Calu3 (cell line): Measurements from ENCODE around the gene HMMR. TPM values are rescaled to one million over a fixed set of nuclear protein-coding genes. Genes with fewer than 3 reads are reported as not detected.

Experiments used
- BruUV-seq: library from RNA; stranded (reverse); fragments of 400-500 nt; replicated peaks from 2 replicates; lab custom pipeline; 2021; lab: Mats Ljungman, UMichigan
- CTCF ChIA-PET: fragments of 300-600 bp; sonication (Branson Sonifier 250); formaldehyde crosslinking; loops from one replicate; lab custom pipeline; 2022; ENCODE audit warnings: antibody characterized with exemption; lab: Charles Lee
- DNase-seq: peaks from one replicate; pipeline ENCODE4 v3.0.0; 2022
- H3K27ac Mint-ChIP-seq: one replicate; pipeline ENCODE4 v1.8.0; 2022; ENCODE audit warnings: mixed read lengths; ENCODE audit not compliant: unreplicated experiment
- H3K27me3 Mint-ChIP-seq: one replicate; pipeline ENCODE4 v1.8.0; 2022; ENCODE audit warnings: mixed read lengths; ENCODE audit not compliant: unreplicated experiment
- H3K36me3 Mint-ChIP-seq: one replicate; pipeline ENCODE4 v1.8.0; 2022; ENCODE audit warnings: mild to moderate bottlenecking, moderate library complexity, mixed read lengths; ENCODE audit not compliant: insufficient read depth, unreplicated experiment
- H3K4me1 Mint-ChIP-seq: one replicate; pipeline ENCODE4 v1.8.0; 2022; ENCODE audit warnings: mild to moderate bottlenecking, low read depth, mixed read lengths; ENCODE audit not compliant: unreplicated experiment
- H3K4me3 Mint-ChIP-seq: one replicate; pipeline ENCODE4 v1.8.0; 2022; ENCODE audit warnings: mild to moderate bottlenecking, low read depth, moderate library complexity, mixed read lengths; ENCODE audit not compliant: unreplicated experiment
- H3K9me3 Mint-ChIP-seq: one replicate; pipeline ENCODE4 v1.8.0; 2022; ENCODE audit warnings: low read depth, mixed read lengths; ENCODE audit not compliant: unreplicated experiment
- CTCF ChIP-seq: fragments of 200-600 bp; IDR thresholded peaks from one replicate; pipeline ENCODE4 v1.8.0; 2022; ENCODE audit warnings: antibody characterized with exemption; ENCODE audit not compliant: unreplicated experiment
- intact Hi-C: fragments of 100-400 bp; cut with micrococcal nuclease; formaldehyde crosslinking; loops from one replicate; pipeline ENCODE4 v1.10.0; 2022; ENCODE audit not compliant: unreplicated experiment
- total RNA-seq: library from RNA; stranded (reverse); gene quantifications from 2 replicates; pipeline ENCODE4 v1.2.3, GENCODE V29; 2022

Gene HMMR
- total RNA-seq, 1 experiment from 2014 or later = 54.3 TPM

- BruUV-seq = no TSS peak
- Mint-ChIP-seq H3K4me3 (no peak overlapping the region), H3K9me3 (no peaks in the 10 kb centered on the region), H3K4me1 (peaks cover 10% of the 10 kb centered on the region), H3K36me3 (peaks cover 56% of the 10 kb centered on the region), H3K27me3 (no peaks in the 10 kb centered on the region), H3K27ac (no peak overlapping the region)
- no peak for TF ChIP-seq CTCF
- no peak for DNase-seq
- CTCF ChIA-PET = interaction anchor here (0.7 kb wide), 1 partner anchor 622 kb away, joined by 3 read pairs; no protein-coding TSS in a partner anchor
- intact Hi-C loops = no loop called here
These were observed 2.6 kb downstream of the HMMR start for GRCh38 chr5:163463063-163463435.

GRCh38 chr5:163467682-163468081 lies 7.2 kb downstream of the HMMR start:
- CTCF ChIA-PET = no interaction called here
- Mint-ChIP-seq H3K27me3 (no peaks in the 10 kb centered on the region), H3K9me3 (no peaks in the 10 kb centered on the region), H3K36me3 (peaks cover 26% of the 10 kb centered on the region), H3K4me1 (peaks cover 10% of the 10 kb centered on the region), H3K4me3 (no peak overlapping the region), H3K27ac (no peak overlapping the region)
- TF ChIP-seq CTCF = no peak
- BruUV-seq = no TSS peak
- intact Hi-C loops = no loop called here
- no peak for DNase-seq

- Mint-ChIP-seq H3K9me3 (no peaks in the 10 kb centered on the region), H3K36me3 (peaks cover 11% of the 10 kb centered on the region), H3K27me3 (no peaks in the 10 kb centered on the region), H3K27ac (no peak overlapping the region), H3K4me3 (no peak overlapping the region), H3K4me1 (no peaks in the 10 kb centered on the region)
- intact Hi-C loops = no loop called here
- no TSS peak for BruUV-seq
- CTCF ChIA-PET = no interaction called here
- DNase-seq = no peak
- no peak for TF ChIP-seq CTCF
These were observed 13.3 kb downstream of the HMMR start for GRCh38 chr5:163473635-163474243.

- no peak for DNase-seq
- intact Hi-C loops = no loop called here
- no peak for TF ChIP-seq CTCF
- Mint-ChIP-seq H3K27me3 (no peaks in the 10 kb centered on the region), H3K4me1 (no peaks in the 10 kb centered on the region), H3K36me3 (peaks cover 8% of the 10 kb centered on the region), H3K4me3 (no peak overlapping the region), H3K27ac (no peak overlapping the region), H3K9me3 (no peaks in the 10 kb centered on the region)
- CTCF ChIA-PET = no interaction called here
- BruUV-seq = no TSS peak
These were observed 15.0 kb downstream of the HMMR start for GRCh38 chr5:163475411-163475810.
